ENCODE results near the gene YARS1. TPM values are rescaled to one million over a fixed set of nuclear protein-coding genes. Genes with fewer than 3 reads are reported as not detected.

Gene YARS1
- total and polyA plus RNA-seq, 2 of the 13 experiments (the other 11 are each of a cell fraction or from before 2014, with no cell fraction given), result 50.1 to 113 TPM

DNA sequence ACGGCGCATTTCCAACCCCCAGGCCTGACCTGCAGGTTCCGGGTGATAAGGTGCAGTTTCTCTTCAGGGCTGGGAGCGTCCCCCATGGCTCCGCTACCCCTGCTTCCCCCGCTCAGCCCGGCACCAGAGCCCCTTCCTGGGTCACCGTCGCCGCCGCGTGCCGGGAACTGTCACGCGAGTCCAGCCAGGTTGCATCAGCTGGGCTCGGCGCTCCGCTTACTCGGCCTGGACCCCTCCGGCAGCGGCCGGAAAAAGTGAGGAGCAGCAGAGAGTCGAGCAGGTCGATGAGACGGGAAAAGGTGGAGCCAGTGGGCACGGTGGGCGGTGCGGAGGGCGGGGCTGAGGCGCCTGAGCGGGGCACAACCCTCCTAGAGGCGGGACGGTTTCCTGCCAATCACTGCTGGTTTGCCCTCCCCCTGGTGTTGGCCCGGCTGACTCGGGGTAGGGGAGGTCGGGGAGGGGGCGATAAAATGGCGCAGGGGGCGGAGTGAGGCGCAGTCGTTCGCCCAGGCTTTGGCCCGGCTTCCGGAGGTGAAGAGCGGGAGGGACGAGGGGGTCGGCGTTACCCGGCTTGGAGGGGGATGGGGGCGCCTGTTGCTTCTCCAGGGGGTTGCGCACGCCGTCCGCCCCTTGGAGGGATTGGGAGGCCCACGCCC, at the start of gene YARS1, which contains the start of gene S100PBP (continued):
- TF ChIP-seq, protein P1, sequence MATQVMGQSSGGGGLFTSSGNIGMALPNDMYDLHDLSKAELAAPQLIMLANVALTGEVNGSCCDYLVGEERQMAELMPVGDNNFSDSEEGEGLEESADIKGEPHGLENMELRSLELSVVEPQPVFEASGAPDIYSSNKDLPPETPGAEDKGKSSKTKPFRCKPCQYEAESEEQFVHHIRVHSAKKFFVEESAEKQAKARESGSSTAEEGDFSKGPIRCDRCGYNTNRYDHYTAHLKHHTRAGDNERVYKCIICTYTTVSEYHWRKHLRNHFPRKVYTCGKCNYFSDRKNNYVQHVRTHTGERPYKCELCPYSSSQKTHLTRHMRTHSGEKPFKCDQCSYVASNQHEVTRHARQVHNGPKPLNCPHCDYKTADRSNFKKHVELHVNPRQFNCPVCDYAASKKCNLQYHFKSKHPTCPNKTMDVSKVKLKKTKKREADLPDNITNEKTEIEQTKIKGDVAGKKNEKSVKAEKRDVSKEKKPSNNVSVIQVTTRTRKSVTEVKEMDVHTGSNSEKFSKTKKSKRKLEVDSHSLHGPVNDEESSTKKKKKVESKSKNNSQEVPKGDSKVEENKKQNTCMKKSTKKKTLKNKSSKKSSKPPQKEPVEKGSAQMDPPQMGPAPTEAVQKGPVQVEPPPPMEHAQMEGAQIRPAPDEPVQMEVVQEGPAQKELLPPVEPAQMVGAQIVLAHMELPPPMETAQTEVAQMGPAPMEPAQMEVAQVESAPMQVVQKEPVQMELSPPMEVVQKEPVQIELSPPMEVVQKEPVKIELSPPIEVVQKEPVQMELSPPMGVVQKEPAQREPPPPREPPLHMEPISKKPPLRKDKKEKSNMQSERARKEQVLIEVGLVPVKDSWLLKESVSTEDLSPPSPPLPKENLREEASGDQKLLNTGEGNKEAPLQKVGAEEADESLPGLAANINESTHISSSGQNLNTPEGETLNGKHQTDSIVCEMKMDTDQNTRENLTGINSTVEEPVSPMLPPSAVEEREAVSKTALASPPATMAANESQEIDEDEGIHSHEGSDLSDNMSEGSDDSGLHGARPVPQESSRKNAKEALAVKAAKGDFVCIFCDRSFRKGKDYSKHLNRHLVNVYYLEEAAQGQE (IDR thresholded peaks at IDR 0.05; ENCODE audit: borderline replicate concordance in 1 of 2, low read depth in 1 of 2, low read length in 2 of 2), result peak in 1 of 2 experiments; percentile 35; a peak in 1 of 4 replicates
- peak; percentile 87 for TF ChIP-seq HOXA3 (CRISPR knock-in tag; IDR thresholded peaks at IDR 0.05)
- TF ChIP-seq ZBTB33 (CRISPR knock-in tag; IDR thresholded peaks at IDR 0.05), result peak; percentile 72; the same call in 1 of the 2 replicates
- no peak for TF ChIP-seq NFE2L2 (IDR thresholded peaks at IDR 0.05; ENCODE audit: low read length)
- TF ChIP-seq ARNTL (CRISPR knock-in tag; IDR thresholded peaks at IDR 0.05), result peak; percentile 97
- TF ChIP-seq, protein P2, sequence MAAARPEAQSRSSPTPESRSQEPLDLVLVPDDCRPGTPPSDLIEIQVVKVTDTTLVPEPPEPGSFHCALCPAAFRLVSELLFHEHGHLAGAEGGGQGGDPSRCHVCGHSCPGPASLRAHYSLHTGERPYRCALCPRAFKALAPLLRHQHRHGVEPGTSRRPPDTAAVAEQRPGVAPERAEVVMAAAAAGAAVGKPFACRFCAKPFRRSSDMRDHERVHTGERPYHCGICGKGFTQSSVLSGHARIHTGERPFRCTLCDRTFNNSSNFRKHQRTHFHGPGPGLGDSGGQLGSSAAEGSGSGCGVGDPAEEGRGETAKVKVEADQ (CRISPR knock-in tag; IDR thresholded peaks at IDR 0.05; ENCODE audit: borderline replicate concordance), result peak; percentile 58
- peak; percentile 90 for TF ChIP-seq ZNF510 (CRISPR knock-in tag; IDR thresholded peaks at IDR 0.05; ENCODE audit: low read depth)
- TF ChIP-seq ZNF609 (CRISPR knock-in tag; IDR thresholded peaks at IDR 0.05; ENCODE audit: borderline replicate concordance), result peak; percentile 68
- TF ChIP-seq ZNF773 (CRISPR knock-in tag; IDR thresholded peaks at IDR 0.05; ENCODE audit: borderline replicate concordance), result peak; percentile 41; the same call in 1 of the 2 replicates
- TF ChIP-seq ZNF317 (CRISPR knock-in tag; IDR thresholded peaks at IDR 0.05), result peak; percentile 82; the same call in 1 of the 2 replicates
- 0 out of 2 replicates have a peak, but pooled peaks have one; percentile 30 for TF ChIP-seq HNRNPUL1 (IDR thresholded peaks at IDR 0.05; ENCODE audit: low read depth, low read length)
- TF ChIP-seq NFIB (CRISPR knock-in tag; IDR thresholded peaks at IDR 0.05; ENCODE audit: borderline replicate concordance), result no peak
- peak; percentile 83; the same call in 1 of the 2 replicates for TF ChIP-seq BATF2 (CRISPR knock-in tag; IDR thresholded peaks at IDR 0.05)
- peak; percentile 88 for TF ChIP-seq ISL2 (CRISPR knock-in tag; IDR thresholded peaks at IDR 0.05)
- TF ChIP-seq BORCS8-MEF2B (CRISPR knock-in tag; IDR thresholded peaks at IDR 0.05), result peak; percentile 94
- TF ChIP-seq GPN1 (CRISPR knock-in tag; IDR thresholded peaks at IDR 0.05; ENCODE audit: borderline replicate concordance), result no peak

Data from HepG2 (cell line).